ENCODE data around the gene USP9Y. TPM values are rescaled to one million over a fixed set of nuclear protein-coding genes. Genes with fewer than 3 reads are reported as not detected.

The USP9Y gene
- total RNA-seq, 1 experiment from 2014 or later = not detected

- ChIA-PET POLR2A (no interaction called here), CTCF (no interaction called here)
- Histone ChIP-seq H3K27me3 (replicated peaks; ENCODE audit: control insufficient read depth, insufficient read depth, low read length) (no peaks in the 10 kb centered on the region), H3K9me3 (no peaks in the 10 kb centered on the region), H3K36me3 (ENCODE audit: control insufficient read depth, insufficient read depth, low read length) (no peaks in the 10 kb centered on the region), H3K4me1 (no peaks in the 10 kb centered on the region), H3K4me3 (ENCODE audit: low read depth, low read length) (no peak overlapping the region)
- TF ChIP-seq CTCF (IDR thresholded peaks at IDR 0.05; ENCODE audit: insufficient read depth in 1 of 2, low read depth in 1 of 2, low read length in 1 of 2, severe bottlenecking in 1 of 2, unreplicated experiment in 1 of 2) = no peak
- no TSS peak for BruUV-seq (replicated peaks)
- Mint-ChIP-seq H3K27me3 (ENCODE audit: insufficient read depth, unreplicated experiment) (no peaks in the 10 kb centered on the region), H3K36me3 (ENCODE audit: insufficient read depth, unreplicated experiment) (no peaks in the 10 kb centered on the region), H3K4me1 (ENCODE audit: low read depth, unreplicated experiment) (no peaks in the 10 kb centered on the region), H3K4me3 (ENCODE audit: unreplicated experiment) (no peak overlapping the region), H3K9me3 (ENCODE audit: unreplicated experiment) (no peaks in the 10 kb centered on the region), H3K27ac (ENCODE audit: unreplicated experiment) (no peak overlapping the region)
- intact Hi-C loops (cut with micrococcal nuclease; ENCODE audit: unreplicated experiment) = no loop called here
- no peak for DNase-seq
Measured at GRCh38 chrY:12793999-12794398, 93.0 kb downstream of the USP9Y start.

- CTCF ChIA-PET = no interaction called here
- no peaks in the 10 kb centered on the region for H3K36me3 ChIP-seq (ENCODE audit: control insufficient read depth, insufficient read depth, low read length)
- Mint-ChIP-seq H3K9me3 (ENCODE audit: unreplicated experiment) (no peaks in the 10 kb centered on the region), H3K27me3 (ENCODE audit: insufficient read depth, unreplicated experiment) (no peaks in the 10 kb centered on the region), H3K4me1 (ENCODE audit: low read depth, unreplicated experiment) (no peaks in the 10 kb centered on the region), H3K4me3 (ENCODE audit: unreplicated experiment) (no peak overlapping the region), H3K27ac (ENCODE audit: unreplicated experiment) (no peak overlapping the region), H3K36me3 (ENCODE audit: insufficient read depth, unreplicated experiment) (no peaks in the 10 kb centered on the region)
- H3K4me3 ChIP-seq (ENCODE audit: low read depth, low read length) = no peak overlapping the region
- H3K4me1 ChIP-seq = no peaks in the 10 kb centered on the region
- POLR2A ChIA-PET = no interaction called here
- no peak for DNase-seq
- intact Hi-C loops (cut with micrococcal nuclease; ENCODE audit: unreplicated experiment) = no loop called here
- no peaks in the 10 kb centered on the region for H3K27me3 ChIP-seq (replicated peaks; ENCODE audit: control insufficient read depth, insufficient read depth, low read length)
- TF ChIP-seq CTCF (IDR thresholded peaks at IDR 0.05; ENCODE audit: insufficient read depth in 1 of 2, low read depth in 1 of 2, low read length in 1 of 2, severe bottlenecking in 1 of 2, unreplicated experiment in 1 of 2) = no peak
- no TSS peak for BruUV-seq (replicated peaks)
- no peaks in the 10 kb centered on the region for H3K9me3 ChIP-seq
Measured at GRCh38 chrY:12808046-12808445, 107.0 kb downstream of the USP9Y start.

GRCh38 chrY:12809034-12809433 lies 108.0 kb downstream of the USP9Y start:
- no peaks in the 10 kb centered on the region for H3K27me3 ChIP-seq (replicated peaks; ENCODE audit: control insufficient read depth, insufficient read depth, low read length)
- Mint-ChIP-seq H3K4me1 (ENCODE audit: low read depth, unreplicated experiment) (no peaks in the 10 kb centered on the region), H3K36me3 (ENCODE audit: insufficient read depth, unreplicated experiment) (no peaks in the 10 kb centered on the region), H3K4me3 (ENCODE audit: unreplicated experiment) (no peak overlapping the region), H3K27me3 (ENCODE audit: insufficient read depth, unreplicated experiment) (no peaks in the 10 kb centered on the region), H3K27ac (ENCODE audit: unreplicated experiment) (no peak overlapping the region), H3K9me3 (ENCODE audit: unreplicated experiment) (no peaks in the 10 kb centered on the region)
- ChIA-PET CTCF (no interaction called here), POLR2A (no interaction called here)
- H3K4me3 ChIP-seq (ENCODE audit: low read depth, low read length) = no peak overlapping the region
- BruUV-seq (replicated peaks) = no TSS peak
- TF ChIP-seq CTCF (IDR thresholded peaks at IDR 0.05; ENCODE audit: insufficient read depth in 1 of 2, low read depth in 1 of 2, low read length in 1 of 2, severe bottlenecking in 1 of 2, unreplicated experiment in 1 of 2) = no peak
- intact Hi-C loops (cut with micrococcal nuclease; ENCODE audit: unreplicated experiment) = no loop called here
- no peak for DNase-seq
- no peaks in the 10 kb centered on the region for H3K36me3 ChIP-seq (ENCODE audit: control insufficient read depth, insufficient read depth, low read length)
- H3K4me1 ChIP-seq = no peaks in the 10 kb centered on the region
- H3K9me3 ChIP-seq = no peaks in the 10 kb centered on the region

Measured in Caco-2 (cell line).